HEK293T (cell line): ENCODE measurements around the gene SEPTIN11.

ENCODE experiments used
- ARNT ChIP-seq: fragments of 450-650 bp; IDR thresholded peaks from 2 replicates; pipeline ENCODE4 v1.6.1; 2017; ENCODE audit warnings: mild to moderate bottlenecking
- BHLHE40 ChIP-seq: fragments of 450-650 bp; IDR thresholded peaks from 2 replicates; pipeline ENCODE4 v1.6.1; 2016; ENCODE audit warnings: mild to moderate bottlenecking, moderate library complexity, borderline replicate concordance
- ELF4 ChIP-seq: fragments of 450-650 bp; IDR thresholded peaks from 2 replicates; pipeline ENCODE4 v1.6.1; 2017; ENCODE audit warnings: antibody characterized with exemption
- FOXA1 ChIP-seq: fragments of 450-650 bp; IDR thresholded peaks from 2 replicates; pipeline ENCODE4 v1.6.1; 2016; ENCODE audit warnings: mild to moderate bottlenecking
- FOXK2 ChIP-seq: fragments of 450-650 bp; IDR thresholded peaks from 2 replicates; pipeline ENCODE4 v1.6.1; 2016; ENCODE audit warnings: mild to moderate bottlenecking
- FOXM1 ChIP-seq: fragments of 450-650 bp; IDR thresholded peaks from 2 replicates; pipeline ENCODE4 v1.6.1; 2017; ENCODE audit warnings: mild to moderate bottlenecking, borderline replicate concordance
- LEF1 ChIP-seq: fragments of 450-650 bp; IDR thresholded peaks from 2 replicates; pipeline ENCODE4 v1.6.1; 2017; ENCODE audit warnings: mild to moderate bottlenecking, borderline replicate concordance
- NFRKB ChIP-seq: fragments of 450-650 bp; IDR thresholded peaks from 2 replicates; pipeline ENCODE4 v1.6.1; 2016; ENCODE audit warnings: mild to moderate bottlenecking, moderate library complexity
- PKNOX1 ChIP-seq: fragments of 450-650 bp; IDR thresholded peaks from 2 replicates; pipeline ENCODE4 v1.6.1; 2016
- SP1 ChIP-seq: fragments of 450-650 bp; IDR thresholded peaks from 2 replicates; pipeline ENCODE4 v1.6.1; 2017
- SUZ12 ChIP-seq: fragments of 450-650 bp; IDR thresholded peaks from 2 replicates; pipeline ENCODE4 v1.6.1; 2016; ENCODE audit warnings: mild to moderate bottlenecking
- TARDBP ChIP-seq: fragments of 450-650 bp; IDR thresholded peaks from 2 replicates; pipeline ENCODE4 v1.6.1; 2016

GRCh38 chr4:76957004-76957738, 7.6 kb downstream of the SEPTIN11 start:
- no peak for TF ChIP-seq SUZ12
- no peak for TF ChIP-seq ARNT
- no peak for TF ChIP-seq FOXK2
- TF ChIP-seq TARDBP = no peak
- no peak for TF ChIP-seq ELF4
- TF ChIP-seq FOXA1 = no peak
- TF ChIP-seq SP1 = no peak
- no peak for TF ChIP-seq NFRKB
- no peak for TF ChIP-seq PKNOX1
- no peak for TF ChIP-seq BHLHE40
- no peak for TF ChIP-seq LEF1
- TF ChIP-seq FOXM1 = no peak
